GM18499 (cell line): ENCODE data around the gene ZNF18.

Experiments
- ATAC-seq: cut with Tn5 transposase; IDR thresholded peaks from one replicate; pipeline ENCODE4 v1.9.1; 2021; ENCODE audit warnings: moderate number of reproducible peaks; ENCODE audit not compliant: insufficient read depth, unreplicated experiment

ZNF18 gene

DNA sequence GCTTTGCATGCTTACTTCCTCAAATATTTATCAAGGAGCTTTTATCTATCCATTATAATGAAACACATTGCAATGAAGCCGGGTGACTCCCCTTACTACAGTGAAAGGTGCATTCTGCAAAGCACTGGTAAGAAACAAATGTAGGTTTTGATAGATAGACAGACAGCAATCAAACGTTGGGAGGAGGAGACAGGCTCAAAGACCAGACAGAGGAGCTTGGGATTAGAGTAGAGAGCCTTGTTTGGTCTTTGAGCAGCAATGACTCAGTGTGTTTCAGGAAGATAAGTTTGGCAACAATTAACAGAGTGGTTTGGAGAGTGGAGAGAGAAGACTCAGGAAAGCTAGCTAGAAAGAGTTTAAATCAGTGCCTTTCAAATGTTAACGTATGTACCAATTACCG is 68.8 kb downstream of the ZNF18 start:
- ATAC-seq: no peak
